K562 (cell line): ENCODE results near the gene UBE2D3. TPM values are rescaled to one million over a fixed set of nuclear protein-coding genes. Genes with fewer than 3 reads are reported as not detected.

Experiments used
- CHD2 ChIP-seq: IDR thresholded peaks from 2 replicates; pipeline ENCODE4 v1.6.1; 2011; ENCODE audit warnings: low read depth, low read length
- CXXC5 ChIP-seq: fragments of 250-450 bp; sonication (Bioruptor Pico); IDR thresholded peaks from 2 replicates; pipeline ENCODE4 v1.8.0; 2022; ENCODE audit warnings: inconsistent platforms, mild to moderate bottlenecking, moderate library complexity
- ESRRB ChIP-seq: fragments of 250-450 bp; sonication (Bioruptor Pico); IDR thresholded peaks from 2 replicates; pipeline ENCODE4 v1.5.0; 2020; ENCODE audit warnings: mild to moderate bottlenecking, moderate library complexity, borderline replicate concordance
- HLTF ChIP-seq: fragments of 450-650 bp; IDR thresholded peaks from 2 replicates; pipeline ENCODE4 v1.6.1; 2016
- MGA ChIP-seq: fragments of 450-650 bp; IDR thresholded peaks from 2 replicates; pipeline ENCODE4 v1.6.1; 2016; ENCODE audit warnings: mild to moderate bottlenecking, moderate library complexity
- POLR2H ChIP-seq: IDR thresholded peaks from 2 replicates; pipeline ENCODE4 v1.6.1; 2016; ENCODE audit warnings: missing genetic modification characterization, low read depth, mild to moderate bottlenecking, control low read depth, missing compliant biosample characterization, moderate library complexity
- ZBTB40 ChIP-seq, 2 experiments: fragments of 450-650 bp in 1 of 2; sonication (generic) in 1 of 2; formaldehyde crosslinking in 1 of 2; IDR thresholded peaks; 2 replicates each; pipeline versions ENCODE4 v1.7.1 to v1.9.0; 2016 to 2022; ENCODE audit warnings: inconsistent platforms in 1 of 2, mild to moderate bottlenecking in 1 of 2, missing genetic modification reagents in 1 of 2
- ZNF23 ChIP-seq: fragments of 250-450 bp; sonication (Bioruptor Pico); IDR thresholded peaks from 2 replicates; pipeline ENCODE4 v1.4.0; 2020; ENCODE audit warnings: mild to moderate bottlenecking
- polyA plus RNA-seq, 8 experiments: library from polyadenylated mRNA; depleted of rRNA in 4 of 8; stranded (reverse) in 5 of 8; unstranded in 3 of 8; fragments of >200 nt; fragmentation: Nextera tagmentation in 2 of 8; fragmentation: Illumina TruSeq in 1 of 8; extraction: Ambion mirVana in 2 of 8; extraction: Trizol in 1 of 8; gene quantifications; 2 replicates each; pipeline versions ENCODE4 v1.2.1 to v1.2.3, GENCODE V29; 2011 to 2014; ENCODE audit warnings: inconsistent platforms in 1 of 8, missing spikeins in 1 of 8
- total RNA-seq, 7 experiments: library from RNA; depleted of rRNA in 6 of 7; stranded (reverse); fragments of >200 nt in 6 of 7; fragmentation: Illumina TruSeq in 2 of 7; extraction: Trizol in 2 of 7; gene quantifications; 2 replicates each; pipeline versions ENCODE4 v1.2.1 to v1.2.3, GENCODE V29; 2011 to 2021; ENCODE audit warnings: low replicate concordance in 1 of 7

UBE2D3 gene
- total and polyA plus RNA-seq, 9 of the 15 experiments (the other 6 are each of a cell fraction or from before 2014, with no cell fraction given), result 191 to 618 (median 292) TPM

GRCh38 chr4:102871772-102872171 lies 44.4 kb upstream of the UBE2D3 start (continued):
- TF ChIP-seq MGA, result peak; percentile 55
- no peak for TF ChIP-seq ESRRB (CRISPR knock-in tag)
- TF ChIP-seq POLR2H (tag), result no peak
- TF ChIP-seq CXXC5 (CRISPR knock-in tag), result 0 out of 2 replicates have a peak, but pooled peaks have one; percentile 18
- no peak for TF ChIP-seq CHD2
- TF ChIP-seq ZNF23 (CRISPR knock-in tag), result no peak
- no peak for TF ChIP-seq HLTF
- TF ChIP-seq ZBTB40 (IDR thresholded peaks at IDR 0.05), result no peak
- TF ChIP-seq ZBTB40 (CRISPR knock-in tag; IDR thresholded peaks at IDR 0.05), result no peak
